Measurements from ENCODE around the gene NCK2.

DNA sequence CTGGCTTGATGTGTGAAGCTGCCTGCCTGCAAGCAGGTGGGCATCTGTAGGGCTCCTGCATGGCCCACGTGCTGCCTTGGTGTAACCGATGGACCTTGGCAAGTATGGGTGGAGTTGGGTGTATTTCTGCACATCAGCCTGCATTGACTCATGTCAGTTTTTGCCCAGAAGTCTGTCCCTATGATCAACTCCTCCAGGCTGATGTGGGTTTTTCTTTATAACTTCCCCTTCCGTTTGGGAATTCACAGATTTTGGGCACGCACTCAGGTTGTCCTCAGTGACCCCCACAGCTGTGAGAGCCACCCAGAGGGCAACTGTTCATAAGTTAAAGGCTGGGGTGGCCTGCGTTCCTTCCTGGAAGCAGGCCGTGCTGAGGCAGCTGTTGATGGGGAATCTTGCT is 123.3 kb downstream of the NCK2 start:
- TF ChIP-seq, protein P1, sequence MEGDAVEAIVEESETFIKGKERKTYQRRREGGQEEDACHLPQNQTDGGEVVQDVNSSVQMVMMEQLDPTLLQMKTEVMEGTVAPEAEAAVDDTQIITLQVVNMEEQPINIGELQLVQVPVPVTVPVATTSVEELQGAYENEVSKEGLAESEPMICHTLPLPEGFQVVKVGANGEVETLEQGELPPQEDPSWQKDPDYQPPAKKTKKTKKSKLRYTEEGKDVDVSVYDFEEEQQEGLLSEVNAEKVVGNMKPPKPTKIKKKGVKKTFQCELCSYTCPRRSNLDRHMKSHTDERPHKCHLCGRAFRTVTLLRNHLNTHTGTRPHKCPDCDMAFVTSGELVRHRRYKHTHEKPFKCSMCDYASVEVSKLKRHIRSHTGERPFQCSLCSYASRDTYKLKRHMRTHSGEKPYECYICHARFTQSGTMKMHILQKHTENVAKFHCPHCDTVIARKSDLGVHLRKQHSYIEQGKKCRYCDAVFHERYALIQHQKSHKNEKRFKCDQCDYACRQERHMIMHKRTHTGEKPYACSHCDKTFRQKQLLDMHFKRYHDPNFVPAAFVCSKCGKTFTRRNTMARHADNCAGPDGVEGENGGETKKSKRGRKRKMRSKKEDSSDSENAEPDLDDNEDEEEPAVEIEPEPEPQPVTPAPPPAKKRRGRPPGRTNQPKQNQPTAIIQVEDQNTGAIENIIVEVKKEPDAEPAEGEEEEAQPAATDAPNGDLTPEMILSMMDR (IDR thresholded peaks at IDR 0.05; ENCODE audit: low read depth, low read length, poor library complexity, severe bottlenecking): no peak
- TF ChIP-seq EZH2phosphoT487 (IDR thresholded peaks at IDR 0.05; ENCODE audit: borderline replicate concordance, low read length): no peak

Measured in DOHH2 (cell line).